LHCN-M2 (cell line): Measurements from ENCODE around the gene SCN5A. TPM values are rescaled to one million over a fixed set of nuclear protein-coding genes. Genes with fewer than 3 reads are reported as not detected.
A peak's percentile ranks its signal among the peaks of the same experiment; 100 is the strongest.

Experiments used
- DNase-seq: peaks from one replicate; pipeline ENCODE4 v3.0.0-alpha.2; 2012; ENCODE audit warnings: low read depth
- total RNA-seq: library from RNA; depleted of rRNA; stranded (reverse); fragments of >200 nt; gene quantifications from 2 replicates; pipeline ENCODE4 v1.2.3, GENCODE V29; 2014

SCN5A gene
- total RNA-seq, 1 experiment from 2014 or later: 45.9 TPM

GRCh38 chr3:38544926-38545325, 104.6 kb downstream of the SCN5A start:
- DNase-seq: peak; percentile 78

GRCh38 chr3:38543586-38543985, 105.9 kb downstream of the SCN5A start:
- peak; percentile 94 for DNase-seq

- DNase-seq: peak; percentile 98
Measured at GRCh38 chr3:38542401-38543298, 106.8 kb downstream of the SCN5A start.

- DNase-seq: peak; percentile 98
Measured at GRCh38 chr3:38541806-38542205, 107.7 kb downstream of the SCN5A start.

- DNase-seq: no peak
Measured at GRCh38 chr3:38538773-38539353, 110.6 kb downstream of the SCN5A start.

GRCh38 chr3:38536671-38537070, 112.8 kb downstream of the SCN5A start:
- DNase-seq: no peak

- DNase-seq: no peak
Measured at GRCh38 chr3:38534604-38535003, 114.9 kb downstream of the SCN5A start.

- no peak for DNase-seq
Measured at GRCh38 chr3:38534180-38534579, 115.3 kb downstream of the SCN5A start.

- DNase-seq: no peak
Measured at GRCh38 chr3:38533285-38533976, 116.1 kb downstream of the SCN5A start.

- DNase-seq: no peak
Measured at GRCh38 chr3:38532529-38532928, 117.0 kb downstream of the SCN5A start.

GRCh38 chr3:38528457-38528856, 121.0 kb downstream of the SCN5A start:
- peak; percentile 67 for DNase-seq

- DNase-seq: no peak
Measured at GRCh38 chr3:38526792-38527191, 122.7 kb downstream of the SCN5A start.

GRCh38 chr3:38524141-38524739, 125.2 kb downstream of the SCN5A start:
- no peak for DNase-seq

- no peak for DNase-seq
Measured at GRCh38 chr3:38522002-38522401, 127.5 kb downstream of the SCN5A start.

- DNase-seq: peak; percentile 66
Measured at GRCh38 chr3:38521391-38521987, 128.0 kb downstream of the SCN5A start.

- no peak for DNase-seq
Measured at GRCh38 chr3:38519651-38520050, 129.8 kb downstream of the SCN5A start.

- no peak for DNase-seq
Measured at GRCh38 chr3:38519000-38519399, 130.5 kb downstream of the SCN5A start.

- DNase-seq: peak; percentile 76
Measured at GRCh38 chr3:38516669-38517068, 132.8 kb downstream of the SCN5A start.

- no peak for DNase-seq
Measured at GRCh38 chr3:38515367-38515766, 134.1 kb downstream of the SCN5A start.

- DNase-seq: no peak
Measured at GRCh38 chr3:38511546-38511945, 137.9 kb downstream of the SCN5A start.

- DNase-seq: no peak
Measured at GRCh38 chr3:38510631-38511030, 138.9 kb downstream of the SCN5A start.

GRCh38 chr3:38509732-38510131, 139.8 kb downstream of the SCN5A start:
- DNase-seq: no peak
